BE2C (cell line): ENCODE data around the gene NETO1.

Source experiments
- DNase-seq: peaks from one replicate; pipeline ENCODE4 v3.0.0-alpha.2; 2020
- H3K27me3 ChIP-seq: fragments of 250-450 bp; sonication (Bioruptor Pico); 2 replicates; pipeline ENCODE4 v1.5.1; 2020; ENCODE audit warnings: mild to moderate bottlenecking
- H3K36me3 ChIP-seq: fragments of 250-450 bp; sonication (Bioruptor Pico); 2 replicates; pipeline ENCODE4 v1.5.1; 2020; ENCODE audit warnings: mild to moderate bottlenecking
- H3K4me1 ChIP-seq: fragments of 250-450 bp; sonication (Bioruptor Pico); 2 replicates; pipeline ENCODE4 v1.5.1; 2020
- H3K4me3 ChIP-seq: 2 replicates; pipeline ENCODE4 v1.5.1; 2011; ENCODE audit warnings: low read depth, low read length
- H3K9me3 ChIP-seq: fragments of 250-450 bp; sonication (Bioruptor Pico); 2 replicates; pipeline ENCODE4 v1.5.1; 2020
- TF ChIP-seq, protein P1 (sequence below): IDR thresholded peaks from 2 replicates; pipeline ENCODE4 v1.5.1; 2012; ENCODE audit warnings: mild to moderate bottlenecking, low read depth, low read length

NETO1 gene

DNA sequence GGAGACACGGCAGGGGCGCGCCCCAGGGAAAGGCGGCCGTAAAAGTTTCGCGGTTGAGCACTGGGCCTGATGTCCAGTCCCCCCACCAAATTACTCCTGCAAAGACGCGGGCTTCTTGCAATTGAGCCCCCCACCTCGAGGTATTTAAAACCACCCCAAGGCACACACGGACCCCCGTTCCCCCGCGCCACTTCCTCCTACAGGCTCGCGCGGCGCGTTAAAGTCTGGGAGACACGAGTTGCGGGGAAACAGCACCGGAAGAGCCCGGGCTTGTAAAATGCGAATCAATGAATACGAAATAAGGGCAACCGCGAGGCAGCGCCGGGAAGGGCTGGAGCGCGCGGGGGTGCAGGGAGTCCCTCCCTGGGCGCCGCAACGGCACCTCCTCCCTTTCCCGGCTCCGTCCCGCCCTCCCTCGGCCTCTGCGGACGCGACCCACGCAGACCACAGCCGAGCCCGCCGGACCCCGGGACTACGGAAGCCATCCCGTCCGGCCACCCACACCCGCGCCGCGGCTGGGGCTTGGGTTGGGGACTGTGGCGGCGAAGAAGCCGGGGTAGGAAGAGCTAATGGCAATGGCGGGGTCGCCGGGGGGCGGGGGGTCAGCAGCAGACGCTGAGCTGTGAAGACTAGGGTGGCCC lies 918 bp upstream of the NETO1 start:
- no peaks in the 10 kb centered on the region for H3K36me3 ChIP-seq
- no peak overlapping the region for H3K4me3 ChIP-seq
- no peaks in the 10 kb centered on the region for H3K9me3 ChIP-seq
- peaks cover 22% of the 10 kb centered on the region for H3K27me3 ChIP-seq
- DNase-seq: no peak
- TF ChIP-seq, protein P1, sequence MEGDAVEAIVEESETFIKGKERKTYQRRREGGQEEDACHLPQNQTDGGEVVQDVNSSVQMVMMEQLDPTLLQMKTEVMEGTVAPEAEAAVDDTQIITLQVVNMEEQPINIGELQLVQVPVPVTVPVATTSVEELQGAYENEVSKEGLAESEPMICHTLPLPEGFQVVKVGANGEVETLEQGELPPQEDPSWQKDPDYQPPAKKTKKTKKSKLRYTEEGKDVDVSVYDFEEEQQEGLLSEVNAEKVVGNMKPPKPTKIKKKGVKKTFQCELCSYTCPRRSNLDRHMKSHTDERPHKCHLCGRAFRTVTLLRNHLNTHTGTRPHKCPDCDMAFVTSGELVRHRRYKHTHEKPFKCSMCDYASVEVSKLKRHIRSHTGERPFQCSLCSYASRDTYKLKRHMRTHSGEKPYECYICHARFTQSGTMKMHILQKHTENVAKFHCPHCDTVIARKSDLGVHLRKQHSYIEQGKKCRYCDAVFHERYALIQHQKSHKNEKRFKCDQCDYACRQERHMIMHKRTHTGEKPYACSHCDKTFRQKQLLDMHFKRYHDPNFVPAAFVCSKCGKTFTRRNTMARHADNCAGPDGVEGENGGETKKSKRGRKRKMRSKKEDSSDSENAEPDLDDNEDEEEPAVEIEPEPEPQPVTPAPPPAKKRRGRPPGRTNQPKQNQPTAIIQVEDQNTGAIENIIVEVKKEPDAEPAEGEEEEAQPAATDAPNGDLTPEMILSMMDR: no peak
- H3K4me1 ChIP-seq: no peaks in the 10 kb centered on the region

DNA sequence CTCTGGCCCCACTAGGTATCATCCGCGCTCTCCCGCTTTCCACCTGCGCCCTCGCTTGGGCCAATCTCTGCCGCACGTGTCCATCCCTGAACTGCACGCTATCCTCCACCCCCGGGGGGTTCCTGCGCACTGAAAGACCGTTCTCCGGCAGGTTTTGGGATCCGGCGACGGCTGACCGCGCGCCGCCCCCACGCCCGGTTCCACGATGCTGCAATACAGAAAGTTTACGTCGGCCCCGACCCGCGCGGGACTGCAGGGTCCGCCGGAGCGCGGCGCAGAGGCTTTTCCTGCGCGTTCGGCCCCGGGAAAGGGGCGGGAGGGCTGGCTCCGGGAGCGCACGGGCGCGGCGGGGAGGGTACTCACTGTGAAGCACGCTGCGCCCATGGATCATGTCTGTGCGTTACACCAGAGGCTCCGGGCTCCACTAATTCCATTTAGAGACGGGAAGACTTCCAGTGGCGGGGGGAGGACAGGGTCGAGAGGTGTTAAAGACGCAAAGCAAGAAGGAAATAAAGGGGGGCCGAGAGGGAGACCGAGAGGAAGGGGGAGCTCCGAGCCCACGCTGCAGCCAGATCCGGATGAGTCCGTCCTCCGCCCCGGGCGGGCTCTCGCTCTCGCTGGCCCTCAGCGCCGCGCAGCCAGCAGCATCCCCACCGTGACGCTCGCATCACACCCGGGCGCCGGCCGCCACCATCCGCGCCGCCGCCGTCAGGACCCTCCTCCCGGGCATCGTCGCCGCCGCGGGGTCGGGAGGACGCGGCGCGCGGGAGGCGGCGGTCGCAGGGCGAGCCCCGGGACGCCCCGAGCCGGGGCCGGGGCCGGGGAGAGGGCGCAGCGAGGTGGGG lies 664 bp downstream of the NETO1 start:
- H3K27me3 ChIP-seq: peaks cover 22% of the 10 kb centered on the region
- DNase-seq: no peak
- TF ChIP-seq, protein P1: no peak
- H3K4me3 ChIP-seq: no peak overlapping the region
- H3K36me3 ChIP-seq: no peaks in the 10 kb centered on the region
- H3K4me1 ChIP-seq: no peaks in the 10 kb centered on the region
- H3K9me3 ChIP-seq: no peaks in the 10 kb centered on the region

DNA sequence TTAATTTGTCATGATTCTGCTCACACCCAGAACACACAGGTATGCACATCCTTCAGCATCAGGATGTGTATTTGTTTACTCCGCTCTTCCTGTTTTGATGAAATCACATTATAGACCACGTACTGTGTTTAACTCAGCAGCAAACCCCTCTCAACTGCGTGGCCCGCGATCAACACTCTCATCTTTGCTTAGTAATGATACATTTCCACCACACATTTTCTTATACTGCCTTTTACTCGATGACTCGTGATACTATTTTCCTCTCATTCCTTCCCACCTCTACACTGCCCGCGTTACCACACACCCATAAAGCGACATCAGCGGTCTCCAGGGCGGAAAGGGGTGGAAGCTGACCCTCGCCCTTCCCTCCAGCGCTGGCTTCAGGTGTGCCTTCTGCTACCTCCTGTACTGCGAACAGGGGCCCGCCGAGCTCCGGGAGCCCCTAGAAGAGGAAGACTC lies 1.3 kb downstream of the NETO1 start:
- Histone ChIP-seq H3K36me3 (no peaks in the 10 kb centered on the region), H3K9me3 (no peaks in the 10 kb centered on the region), H3K4me1 (no peaks in the 10 kb centered on the region), H3K27me3 (peaks cover 22% of the 10 kb centered on the region), H3K4me3 (no peak overlapping the region)
- TF ChIP-seq, protein P1: no peak
- DNase-seq: no peak

DNA sequence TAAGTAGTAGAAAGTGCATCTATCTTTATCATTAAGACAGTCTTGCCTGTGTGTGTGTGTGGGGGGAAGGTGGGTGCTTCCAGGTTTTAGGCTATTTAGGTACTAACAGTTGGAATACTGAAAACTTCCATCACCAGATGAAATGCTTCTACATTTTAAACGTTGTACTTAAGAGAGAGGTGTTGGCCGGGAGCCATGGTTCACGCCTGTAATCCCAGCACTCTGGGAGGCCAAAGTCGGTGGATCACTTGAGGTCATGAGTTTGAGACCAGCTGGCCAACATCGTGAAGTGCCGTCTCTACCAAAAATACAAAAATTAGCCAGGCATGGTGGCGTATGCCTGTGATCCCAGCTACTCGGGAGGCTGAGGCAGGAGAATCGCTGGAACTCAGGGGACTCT lies 4.0 kb downstream of the NETO1 start:
- peaks cover 19% of the 10 kb centered on the region for H3K27me3 ChIP-seq
- TF ChIP-seq, protein P1: no peak
- no peaks in the 10 kb centered on the region for H3K36me3 ChIP-seq
- no peak for DNase-seq
- no peak overlapping the region for H3K4me3 ChIP-seq
- no peaks in the 10 kb centered on the region for H3K9me3 ChIP-seq
- no peaks in the 10 kb centered on the region for H3K4me1 ChIP-seq

DNA sequence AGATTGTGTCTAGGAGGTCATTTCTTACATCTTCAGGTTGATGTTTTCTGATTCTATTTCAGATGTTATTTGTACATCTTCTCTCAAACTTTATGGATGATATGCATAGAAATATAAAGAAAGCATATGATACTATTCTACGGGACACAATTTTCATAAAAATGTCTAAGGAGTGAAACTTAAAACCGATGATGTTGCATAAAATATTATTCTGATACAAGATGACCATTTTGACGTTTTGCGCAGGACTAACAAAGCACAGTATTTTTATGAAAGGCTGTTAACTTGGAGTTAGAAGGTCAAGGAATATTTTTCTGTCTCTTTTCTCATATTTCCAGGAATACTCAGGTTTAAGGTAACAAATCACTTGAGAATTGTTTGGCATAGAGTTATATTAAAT lies 8.7 kb downstream of the NETO1 start:
- TF ChIP-seq, protein P1: no peak
- Histone ChIP-seq H3K36me3 (no peaks in the 10 kb centered on the region), H3K9me3 (no peaks in the 10 kb centered on the region), H3K4me3 (no peak overlapping the region), H3K27me3 (no peaks in the 10 kb centered on the region), H3K4me1 (no peaks in the 10 kb centered on the region)
- DNase-seq: no peak

DNA sequence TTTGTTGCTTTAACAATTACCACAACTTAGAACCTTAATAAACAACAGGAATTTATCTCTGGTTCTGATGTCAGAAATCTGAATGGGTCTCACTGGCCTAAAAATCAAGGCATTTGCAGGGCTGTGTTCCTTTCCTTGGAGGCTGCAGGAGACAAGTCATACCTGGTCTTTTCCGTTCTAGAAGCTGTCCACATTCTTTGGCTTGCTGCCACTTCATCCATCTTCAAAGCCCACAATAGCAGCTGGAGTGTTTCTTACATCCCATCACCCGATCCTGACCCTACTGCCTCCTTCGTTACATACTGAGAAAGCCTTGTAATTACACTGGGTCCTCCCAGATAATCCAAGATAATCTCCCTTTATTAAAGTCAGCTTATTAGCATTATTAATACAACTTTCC lies 18.1 kb downstream of the NETO1 start:
- DNase-seq: no peak
- H3K4me3 ChIP-seq: no peak overlapping the region

More for the DNA sequence above, 18.1 kb downstream of the NETO1 start:
- Histone ChIP-seq H3K36me3 (no peaks in the 10 kb centered on the region), H3K27me3 (no peaks in the 10 kb centered on the region), H3K9me3 (no peaks in the 10 kb centered on the region), H3K4me1 (no peaks in the 10 kb centered on the region)
- TF ChIP-seq, protein P1: no peak
